ENCODE measurements around the gene TMEM132C. TPM values are rescaled to one million over a fixed set of nuclear protein-coding genes. Genes with fewer than 3 reads are reported as not detected.

The TMEM132C gene
- total and polyA plus RNA-seq, 2 experiments from 2014 or later, result not detected

GRCh38 chr12:128712622-128713021, 445.7 kb downstream of the TMEM132C start (continued):
- TF ChIP-seq EZH2phosphoT487 (IDR thresholded peaks at IDR 0.05; ENCODE audit: unreplicated experiment), result no peak
- TF ChIP-seq ETS1 (IDR thresholded peaks at IDR 0.05), result no peak
- no peak for TF ChIP-seq NANOG (IDR thresholded peaks at IDR 0.05; ENCODE audit: borderline replicate concordance)
- TF ChIP-seq ZNF331 (CRISPR knock-in tag; IDR thresholded peaks at IDR 0.05; ENCODE audit: low read depth), result no peak
- TF ChIP-seq, protein P1, sequence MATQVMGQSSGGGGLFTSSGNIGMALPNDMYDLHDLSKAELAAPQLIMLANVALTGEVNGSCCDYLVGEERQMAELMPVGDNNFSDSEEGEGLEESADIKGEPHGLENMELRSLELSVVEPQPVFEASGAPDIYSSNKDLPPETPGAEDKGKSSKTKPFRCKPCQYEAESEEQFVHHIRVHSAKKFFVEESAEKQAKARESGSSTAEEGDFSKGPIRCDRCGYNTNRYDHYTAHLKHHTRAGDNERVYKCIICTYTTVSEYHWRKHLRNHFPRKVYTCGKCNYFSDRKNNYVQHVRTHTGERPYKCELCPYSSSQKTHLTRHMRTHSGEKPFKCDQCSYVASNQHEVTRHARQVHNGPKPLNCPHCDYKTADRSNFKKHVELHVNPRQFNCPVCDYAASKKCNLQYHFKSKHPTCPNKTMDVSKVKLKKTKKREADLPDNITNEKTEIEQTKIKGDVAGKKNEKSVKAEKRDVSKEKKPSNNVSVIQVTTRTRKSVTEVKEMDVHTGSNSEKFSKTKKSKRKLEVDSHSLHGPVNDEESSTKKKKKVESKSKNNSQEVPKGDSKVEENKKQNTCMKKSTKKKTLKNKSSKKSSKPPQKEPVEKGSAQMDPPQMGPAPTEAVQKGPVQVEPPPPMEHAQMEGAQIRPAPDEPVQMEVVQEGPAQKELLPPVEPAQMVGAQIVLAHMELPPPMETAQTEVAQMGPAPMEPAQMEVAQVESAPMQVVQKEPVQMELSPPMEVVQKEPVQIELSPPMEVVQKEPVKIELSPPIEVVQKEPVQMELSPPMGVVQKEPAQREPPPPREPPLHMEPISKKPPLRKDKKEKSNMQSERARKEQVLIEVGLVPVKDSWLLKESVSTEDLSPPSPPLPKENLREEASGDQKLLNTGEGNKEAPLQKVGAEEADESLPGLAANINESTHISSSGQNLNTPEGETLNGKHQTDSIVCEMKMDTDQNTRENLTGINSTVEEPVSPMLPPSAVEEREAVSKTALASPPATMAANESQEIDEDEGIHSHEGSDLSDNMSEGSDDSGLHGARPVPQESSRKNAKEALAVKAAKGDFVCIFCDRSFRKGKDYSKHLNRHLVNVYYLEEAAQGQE (IDR thresholded peaks at IDR 0.05; ENCODE audit: unreplicated experiment), result no peak
- no peak for TF ChIP-seq POLR2AphosphoS5 (IDR thresholded peaks at IDR 0.05; ENCODE audit: low read depth)
- TF ChIP-seq ZNF114 (CRISPR knock-in tag; IDR thresholded peaks at IDR 0.05), result no peak

- Histone ChIP-seq H4K20me1 (replicated peaks; ENCODE audit: insufficient read depth) (no peaks in the 10 kb centered on the region), H3F3A (replicated peaks; ENCODE audit: low read depth) (no peaks in the 10 kb centered on the region), H3K4me1 (ENCODE audit: insufficient read depth) (no peaks in the 10 kb centered on the region), H2AFZ (no peak overlapping the region), H3K27ac (ENCODE audit: low read depth) (no peak overlapping the region), H3K9me2 (ENCODE audit: insufficient read depth) (no peaks in the 10 kb centered on the region), H3K79me2 (replicated peaks; ENCODE audit: insufficient read depth) (no peaks in the 10 kb centered on the region), H3K27me3 (ENCODE audit: insufficient read depth) (no peaks in the 10 kb centered on the region), H3K4me2 (no peak overlapping the region), H3K4me3 (no peak overlapping the region), H3K36me3 (ENCODE audit: insufficient read depth) (no peaks in the 10 kb centered on the region; the same call in 1 of the 2 replicates)
- peaks cover 58% of the 10 kb centered on the region for H3K36me3 Mint-ChIP-seq (ENCODE audit: low read depth)
- no peak overlapping the region for H3K27ac Mint-ChIP-seq
- no peaks in the 10 kb centered on the region for H3K4me1 Mint-ChIP-seq
- no peaks in the 10 kb centered on the region; the same call in none of the 3 replicates for H3K9me3 Mint-ChIP-seq
- DNase-seq (ENCODE audit: low spot score) (no peak), ATAC-seq (no peak)
- H3K4me3 Mint-ChIP-seq, result no peak overlapping the region
- H3K27me3 Mint-ChIP-seq (ENCODE audit: insufficient read depth, low read depth, poor library complexity), result peaks cover 1% of the 10 kb centered on the region
- TF ChIP-seq CREB1 (CRISPR knock-in tag; IDR thresholded peaks at IDR 0.05; ENCODE audit: low read depth), result no peak
- no peak for TF ChIP-seq ETS1 (IDR thresholded peaks at IDR 0.05)
- no peak for TF ChIP-seq EZH2phosphoT487 (IDR thresholded peaks at IDR 0.05; ENCODE audit: unreplicated experiment)
- TF ChIP-seq, protein P1 (IDR thresholded peaks at IDR 0.05; ENCODE audit: unreplicated experiment), result no peak
- no peak for TF ChIP-seq EZH2 (IDR thresholded peaks at IDR 0.05; ENCODE audit: low read depth, unreplicated experiment)
Measured at GRCh38 chr12:128715485-128715884, 448.5 kb downstream of the TMEM132C start.

Measured in GM23338 (cell line).